MCF 10A (cell line): Measurements from ENCODE around the gene IRAK1. TPM values are rescaled to one million over a fixed set of nuclear protein-coding genes. Genes with fewer than 3 reads are reported as not detected.

Source experiments
- BruUV-seq: library from RNA; stranded (reverse); fragments of 400-500 nt; replicated peaks from 2 replicates; lab custom pipeline; 2021; lab: Mats Ljungman, UMichigan
- CTCF ChIA-PET: fragments of 300-600 bp; sonication (Branson Sonifier 250); formaldehyde crosslinking; extraction: SDS; loops from one replicate; lab custom pipeline; 2021; ENCODE audit warnings: antibody characterized with exemption, inconsistent platforms; lab: Yijun Ruan, JAX
- POLR2A ChIA-PET: fragments of 300-600, 350-650 bp; sonication (Branson Sonifier 250); formaldehyde crosslinking; extraction: SDS; loops from one replicate; lab custom pipeline; 2020; ENCODE audit warnings: antibody characterized with exemption, inconsistent platforms; lab: Yijun Ruan, JAX
- DNase-seq: peaks from one replicate; pipeline ENCODE4 v3.0.0-alpha.2; 2018; ENCODE audit not compliant: unreplicated experiment
- H3K27ac Mint-ChIP-seq: one replicate; pipeline ENCODE4 v1.8.0; 2022; ENCODE audit warnings: mild to moderate bottlenecking, low read depth, mixed read lengths; ENCODE audit not compliant: unreplicated experiment
- H3K27me3 Mint-ChIP-seq: one replicate; pipeline ENCODE4 v1.8.0; 2022; ENCODE audit warnings: mixed read lengths; ENCODE audit not compliant: insufficient read depth, unreplicated experiment
- H3K36me3 Mint-ChIP-seq: one replicate; pipeline ENCODE4 v1.8.0; 2022; ENCODE audit warnings: mild to moderate bottlenecking, moderate library complexity, mixed read lengths; ENCODE audit not compliant: insufficient read depth, unreplicated experiment
- H3K4me1 Mint-ChIP-seq: one replicate; pipeline ENCODE4 v1.8.0; 2022; ENCODE audit warnings: mixed read lengths; ENCODE audit not compliant: insufficient read depth, unreplicated experiment
- H3K4me3 Mint-ChIP-seq: one replicate; pipeline ENCODE4 v1.8.0; 2022; ENCODE audit warnings: mild to moderate bottlenecking, moderate library complexity, mixed read lengths; ENCODE audit not compliant: unreplicated experiment
- H3K9me3 Mint-ChIP-seq: one replicate; pipeline ENCODE4 v1.8.0; 2022; ENCODE audit warnings: mixed read lengths; ENCODE audit not compliant: unreplicated experiment
- intact Hi-C: fragments of 100-400 bp; cut with micrococcal nuclease; formaldehyde crosslinking; loops from 2 replicates; pipeline ENCODE4 v1.14.1; 2022
- total RNA-seq: library from RNA; stranded (reverse); gene quantifications from 2 replicates; pipeline ENCODE4 v1.2.3, GENCODE V29; 2022
- TF ChIP-seq, protein P1 (sequence below): fragments of 200-600 bp; IDR thresholded peaks from one replicate; pipeline ENCODE4 v1.8.0; 2022; ENCODE audit warnings: antibody characterized with exemption, mild to moderate bottlenecking; ENCODE audit not compliant: unreplicated experiment

Gene IRAK1
- total RNA-seq, 1 experiment from 2014 or later = 201 TPM

DNA sequence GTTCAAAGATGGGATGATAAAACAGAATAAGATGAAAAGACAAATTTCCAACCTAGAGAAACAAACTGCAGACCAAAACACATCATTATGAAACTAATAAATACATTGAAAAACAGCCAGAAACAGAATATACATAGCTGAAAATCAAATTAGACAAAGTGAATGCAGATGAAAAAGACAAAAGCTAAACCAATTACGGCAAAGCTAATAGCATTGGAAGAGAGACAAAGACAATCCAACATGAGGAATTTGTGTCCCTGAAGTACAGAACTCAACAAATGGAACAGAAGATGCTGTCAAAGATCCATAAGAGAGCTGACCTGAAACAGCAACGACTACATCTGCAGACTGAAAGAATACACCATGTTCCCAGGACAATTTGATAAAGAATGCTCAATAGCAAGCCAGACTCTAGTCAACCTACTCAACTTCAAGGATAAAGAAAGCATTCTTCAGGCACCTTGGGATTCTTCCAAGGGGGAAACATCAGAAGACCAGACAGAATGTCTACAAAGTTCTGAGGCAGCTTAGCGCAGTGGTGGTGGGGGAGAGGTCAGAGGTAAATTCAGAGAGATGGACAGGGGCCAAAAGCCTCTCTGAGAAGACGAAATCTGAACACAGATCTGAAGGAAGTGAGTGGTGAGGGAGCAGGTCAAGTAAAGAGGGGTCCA, 27.4 kb upstream of the IRAK1 start:
- intact Hi-C loops = no loop called here
- Mint-ChIP-seq H3K9me3 (no peaks in the 10 kb centered on the region), H3K27ac (no peak overlapping the region), H3K4me3 (no peak overlapping the region), H3K36me3 (peaks cover 26% of the 10 kb centered on the region), H3K4me1 (peaks cover 6% of the 10 kb centered on the region), H3K27me3 (peaks cover 68% of the 10 kb centered on the region)
- no peak for DNase-seq
- ChIA-PET CTCF (interaction anchor here (0.6 kb wide), 1 partner anchor 327 kb away, joined by 3 read pairs; no protein-coding TSS in a partner anchor), POLR2A (interaction anchor here (0.5 to 1.2 kb wide), 4 partner anchors 9 to 46 kb away, joined by 3 read pairs; no protein-coding TSS in a partner anchor)
- TF ChIP-seq, protein P1, sequence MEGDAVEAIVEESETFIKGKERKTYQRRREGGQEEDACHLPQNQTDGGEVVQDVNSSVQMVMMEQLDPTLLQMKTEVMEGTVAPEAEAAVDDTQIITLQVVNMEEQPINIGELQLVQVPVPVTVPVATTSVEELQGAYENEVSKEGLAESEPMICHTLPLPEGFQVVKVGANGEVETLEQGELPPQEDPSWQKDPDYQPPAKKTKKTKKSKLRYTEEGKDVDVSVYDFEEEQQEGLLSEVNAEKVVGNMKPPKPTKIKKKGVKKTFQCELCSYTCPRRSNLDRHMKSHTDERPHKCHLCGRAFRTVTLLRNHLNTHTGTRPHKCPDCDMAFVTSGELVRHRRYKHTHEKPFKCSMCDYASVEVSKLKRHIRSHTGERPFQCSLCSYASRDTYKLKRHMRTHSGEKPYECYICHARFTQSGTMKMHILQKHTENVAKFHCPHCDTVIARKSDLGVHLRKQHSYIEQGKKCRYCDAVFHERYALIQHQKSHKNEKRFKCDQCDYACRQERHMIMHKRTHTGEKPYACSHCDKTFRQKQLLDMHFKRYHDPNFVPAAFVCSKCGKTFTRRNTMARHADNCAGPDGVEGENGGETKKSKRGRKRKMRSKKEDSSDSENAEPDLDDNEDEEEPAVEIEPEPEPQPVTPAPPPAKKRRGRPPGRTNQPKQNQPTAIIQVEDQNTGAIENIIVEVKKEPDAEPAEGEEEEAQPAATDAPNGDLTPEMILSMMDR = no peak
- BruUV-seq = no TSS peak

DNA sequence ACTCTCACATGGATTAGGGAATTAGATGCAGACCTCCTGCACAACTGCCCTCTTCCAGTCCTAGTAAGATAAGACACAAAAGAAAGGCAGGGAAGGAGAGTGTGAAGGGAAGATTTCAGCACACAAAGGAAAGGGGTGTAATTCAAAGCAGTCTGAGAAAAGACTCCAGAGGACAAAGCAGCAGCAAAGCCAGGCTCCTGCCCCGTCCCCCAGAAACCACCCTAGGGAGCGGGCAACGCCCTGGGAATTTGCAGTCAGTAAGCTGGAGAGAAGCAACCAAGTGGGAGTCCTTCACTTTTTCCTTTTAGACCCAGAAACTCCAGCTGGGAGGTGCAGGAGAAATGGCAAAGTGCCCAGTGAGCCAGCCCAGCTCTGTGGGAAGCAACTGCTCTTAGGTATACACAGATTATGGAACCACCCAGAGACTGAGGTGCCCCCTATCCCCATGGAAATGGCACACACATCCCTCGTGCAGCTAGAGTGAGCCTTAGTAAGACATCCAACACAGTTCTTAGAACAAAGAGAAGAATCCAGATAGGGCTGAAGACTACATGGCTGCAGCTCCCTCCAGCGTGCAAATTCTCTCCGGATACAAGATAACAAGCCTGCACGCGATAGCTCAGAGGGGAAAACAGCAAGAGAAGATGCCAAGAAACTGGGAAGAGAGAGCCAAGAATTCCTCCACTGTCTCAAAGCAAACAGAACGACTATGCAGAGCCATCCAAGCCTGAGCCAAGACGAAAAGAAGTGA, 26.5 kb upstream of the IRAK1 start:
- H3K4me1 Mint-ChIP-seq = peaks cover 6% of the 10 kb centered on the region
- no peak overlapping the region for H3K27ac Mint-ChIP-seq
- TF ChIP-seq, protein P1 = no peak
- ChIA-PET CTCF (interaction anchor here (0.5 to 0.7 kb wide), 4 partner anchors 20 to 1089 kb away, joined by 3 to 5 read pairs (median 3); no protein-coding TSS in a partner anchor), POLR2A (interaction anchor here (0.6 kb wide), 1 partner anchor 16 kb away, joined by 3 read pairs; no protein-coding TSS in a partner anchor)
- BruUV-seq = no TSS peak
- peak; percentile 20 for DNase-seq
- intact Hi-C loops = no loop called here
- H3K9me3 Mint-ChIP-seq = no peaks in the 10 kb centered on the region
- peaks cover 69% of the 10 kb centered on the region for H3K27me3 Mint-ChIP-seq
- H3K36me3 Mint-ChIP-seq = peaks cover 26% of the 10 kb centered on the region
- no peak overlapping the region for H3K4me3 Mint-ChIP-seq

DNA sequence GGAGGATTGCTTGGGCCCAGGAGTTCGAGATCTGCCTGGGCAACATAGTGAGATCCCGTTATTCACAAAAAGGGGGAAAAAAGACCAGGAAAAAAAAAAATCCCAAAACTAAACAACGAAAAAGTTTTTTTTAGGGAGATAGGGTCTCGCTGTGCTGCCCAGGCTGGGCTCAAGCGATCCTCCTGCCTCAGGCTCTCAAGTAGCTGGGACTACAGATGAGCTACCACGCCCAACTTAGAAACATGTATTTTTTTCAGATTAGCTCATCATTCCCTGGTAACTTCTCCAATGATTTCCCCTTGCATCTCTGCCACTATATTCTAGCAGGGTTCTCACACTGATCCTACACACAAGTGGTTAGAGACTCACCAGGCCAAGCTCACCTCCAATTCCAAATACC, 24.4 kb upstream of the IRAK1 start:
- H3K27ac Mint-ChIP-seq = no peak overlapping the region
- intact Hi-C loops = no loop called here
- no peaks in the 10 kb centered on the region for H3K4me1 Mint-ChIP-seq
- H3K4me3 Mint-ChIP-seq = no peak overlapping the region
- peaks cover 69% of the 10 kb centered on the region for H3K27me3 Mint-ChIP-seq
- CTCF ChIA-PET = interaction anchor here (0.6 to 1.0 kb wide), 2 partner anchors 14 to 34 kb away, joined by 3 to 5 read pairs; no protein-coding TSS in a partner anchor
- no peak for DNase-seq
- no peaks in the 10 kb centered on the region for H3K9me3 Mint-ChIP-seq
- H3K36me3 Mint-ChIP-seq = peaks cover 35% of the 10 kb centered on the region
- no TSS peak for BruUV-seq
- TF ChIP-seq, protein P1 = no peak
- POLR2A ChIA-PET = no interaction called here
